B cell (primary cell): ENCODE measurements around the gene MT1M. TPM values are rescaled to one million over a fixed set of nuclear protein-coding genes. Genes with fewer than 3 reads are reported as not detected.
"Not testable (repeated sequence)": the region's sequence is repeated elsewhere in the genome, so short reads cannot be mapped to it uniquely, and the experiment has no call there.

Source experiments
- ATAC-seq: fragments of 200-7000 bp; cut with Tn5 transposase; one replicate; pipeline ENCODE4 v1.10.0; 2021; ENCODE audit warnings: low read depth, mild to moderate bottlenecking, moderate number of reproducible peaks, moderate library complexity
- CTCF ChIA-PET: fragments of 350-600 bp; sonication (Branson Sonifier 250); formaldehyde crosslinking; loops from one replicate; lab custom pipeline; 2021; ENCODE audit warnings: antibody characterized with exemption, inconsistent platforms; lab: Charles Lee
- POLR2A ChIA-PET: fragments of 350-600 bp; sonication (Branson Sonifier 250); formaldehyde crosslinking; loops from one replicate; lab custom pipeline; 2021; ENCODE audit warnings: antibody characterized with exemption; lab: Charles Lee
- DNase-seq: peaks from one replicate; pipeline ENCODE4 v3.0.0; 2013
- H2AFZ ChIP-seq: 2 replicates; pipeline ENCODE4 v1.6.1; 2012; ENCODE audit warnings: mild to moderate bottlenecking, low read depth, low read length; ENCODE audit not compliant: insufficient read depth, poor library complexity, severe bottlenecking
- H3K27ac ChIP-seq, 2 donors: 1 replicate in 1 of 2; 2 replicates in 1 of 2; pipeline ENCODE4 v1.5.1; 2012 to 2013; ENCODE audit warnings: low read length in 2 of 2, mild to moderate bottlenecking in 2 of 2, moderate library complexity in 1 of 2
- H3K27me3 ChIP-seq, 4 experiments: fragments of 200-600 bp in 1 of 4; sonication (generic) in 1 of 4; replicated peaks in 1 of 4; 1 replicate in 2 of 4; 2 replicates in 2 of 4; pipeline versions ENCODE4 v1.6.1 to v1.7.0; 2013 to 2016; ENCODE audit warnings: low read length in 3 of 4, mild to moderate bottlenecking in 2 of 4, mixed read lengths in 1 of 4, moderate library complexity in 1 of 4; ENCODE audit not compliant: insufficient read depth in 4 of 4, control insufficient read depth in 3 of 4; ENCODE audit errors: control extremely low read depth in 1 of 4
- H3K36me3 ChIP-seq, 2 experiments: replicated peaks in 1 of 2; 1 replicate in 1 of 2; 2 replicates in 1 of 2; pipeline versions ENCODE4 v1.6.1 to v1.7.1; 2013; ENCODE audit warnings: low read length in 1 of 2; ENCODE audit not compliant: insufficient read depth in 2 of 2, control insufficient read depth in 1 of 2; ENCODE audit errors: control extremely low read depth in 1 of 2, extremely low read depth in 1 of 2
- H3K4me1 ChIP-seq, 2 donors: fragments of 200-600 bp in 1 of 2; sonication (generic) in 1 of 2; 1 replicate in 1 of 2; 2 replicates in 1 of 2; pipeline versions ENCODE4 v1.5.1 to v1.6.1; 2013 to 2017; ENCODE audit warnings: low read length in 2 of 2; ENCODE audit not compliant: control insufficient read depth in 2 of 2, insufficient read depth in 2 of 2
- H3K4me2 ChIP-seq: replicated peaks from 2 replicates; pipeline ENCODE3; 2012; ENCODE audit warnings: mild to moderate bottlenecking, low read depth, low read length; ENCODE audit not compliant: poor library complexity, severe bottlenecking
- H3K4me3 ChIP-seq, 5 experiments: fragments of 200-600 bp in 1 of 5; sonication (generic) in 1 of 5; 1 replicate in 3 of 5; 2 replicates in 2 of 5; pipeline versions ENCODE4 v1.5.1 to v1.7.0; 2011 to 2016; ENCODE audit warnings: low read length in 4 of 5, mild to moderate bottlenecking in 4 of 5, low read depth in 2 of 5, control low read depth in 1 of 5, moderate library complexity in 1 of 5; ENCODE audit not compliant: insufficient read depth in 1 of 5; ENCODE audit errors: control extremely low read depth in 1 of 5, extremely low read depth in 1 of 5
- H3K79me2 ChIP-seq: fragments of 200-600 bp; sonication (generic); one replicate; pipeline ENCODE4 v1.6.0; 2016; ENCODE audit warnings: low read length; ENCODE audit not compliant: control insufficient read depth, insufficient read depth
- H3K9ac ChIP-seq: fragments of 200-600 bp; sonication (generic); 2 replicates; pipeline ENCODE4 v1.6.1; 2017; ENCODE audit warnings: mild to moderate bottlenecking, low read length, moderate library complexity
- H3K9me3 ChIP-seq, 3 donors: one replicate each; pipeline versions ENCODE4 v1.6.1 to v1.7.1; 2013; ENCODE audit warnings: low read length in 2 of 3; ENCODE audit not compliant: control insufficient read depth in 2 of 3, insufficient read depth in 1 of 3; ENCODE audit errors: control extremely low read depth in 1 of 3
- H4K20me1 ChIP-seq: 2 replicates; pipeline ENCODE4 v1.6.0; 2012; ENCODE audit warnings: mild to moderate bottlenecking, low read length; ENCODE audit not compliant: insufficient read depth, control insufficient read depth, poor library complexity, severe bottlenecking
- H3K27ac Mint-ChIP-seq: one replicate; pipeline ENCODE4 v1.8.0; 2021; ENCODE audit warnings: mixed read lengths
- H3K27me3 Mint-ChIP-seq: one replicate; pipeline ENCODE4 v1.8.0; 2021; ENCODE audit warnings: mixed read lengths
- H3K4me1 Mint-ChIP-seq: one replicate; pipeline ENCODE4 v1.8.0; 2021; ENCODE audit warnings: mixed read lengths
- H3K4me3 Mint-ChIP-seq: one replicate; pipeline ENCODE4 v1.8.0; 2021; ENCODE audit warnings: mixed read lengths
- H3K9me3 Mint-ChIP-seq: one replicate; pipeline ENCODE4 v1.8.0; 2022; ENCODE audit warnings: mixed read lengths; ENCODE audit not compliant: insufficient read depth
- EZH2 ChIP-seq: IDR thresholded peaks from 2 replicates; pipeline ENCODE4 v1.6.1; 2012; ENCODE audit warnings: borderline replicate concordance, low read depth, mild to moderate bottlenecking, moderate library complexity, low read length; ENCODE audit not compliant: insufficient read depth, poor library complexity, severe bottlenecking
- WGBS: methylation state at CpG from one replicate; pipeline ENCODE4 v1.1.5; 2013; ENCODE audit warnings: missing lambda C conversion rate; ENCODE audit not compliant: insufficient coverage; 5-methylcytosine and 5-hydroxymethylcytosine counted together
- intact Hi-C: fragments of 100-400 bp; cut with micrococcal nuclease; formaldehyde crosslinking; loops from one replicate; pipeline ENCODE4 v1.10.0; 2022
- polyA plus RNA-seq: library from polyadenylated mRNA; depleted of rRNA; stranded (reverse); fragments of >200 nt; gene quantifications from 2 replicates; pipeline ENCODE4 v1.2.3, GENCODE V29; 2012
- total RNA-seq, 2 donors: library from RNA; stranded (reverse); fragments of 120-200 nt in 1 of 2; gene quantifications; 1 replicate in 1 of 2; 2 replicates in 1 of 2; pipeline versions ENCODE4 v1.2.3 to v1.2.4, GENCODE V29; 2013 to 2022
- TF ChIP-seq, protein P1 (sequence below): fragments of 200-600 bp; IDR thresholded peaks from one replicate; pipeline ENCODE4 v1.8.0; 2022; ENCODE audit warnings: antibody characterized with exemption, mild to moderate bottlenecking

The MT1M gene
- total and polyA plus RNA-seq, 2 donors (not counting 1 experiment from before 2014, with no cell fraction given), result not detected

DNA sequence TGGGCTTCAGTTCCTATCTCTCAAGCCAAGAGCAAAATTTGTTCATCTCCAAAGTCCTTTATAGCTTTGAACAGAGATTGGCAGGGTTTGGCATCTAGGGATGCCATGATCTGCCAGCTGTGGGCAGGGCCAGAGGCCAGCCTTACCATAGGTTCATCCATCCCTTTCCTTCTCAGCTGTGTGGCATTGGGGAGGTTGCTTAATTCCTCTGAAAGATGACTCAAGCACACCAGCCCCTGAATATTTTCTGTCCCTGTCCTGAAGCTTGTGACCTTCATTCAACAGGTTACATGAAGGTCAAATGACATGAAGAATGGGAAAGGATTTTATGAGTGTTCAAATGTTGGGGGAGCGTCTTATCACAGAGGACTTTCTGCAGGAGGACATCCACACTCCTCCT is 32.0 kb downstream of the MT1M start:
- Histone ChIP-seq H3K4me2 (no peak overlapping the region), H3K9me3 (peaks cover 0 to 6% (median 0%) of the 10 kb centered on the region in 3 donors), H3K79me2 (no peaks in the 10 kb centered on the region), H3K27ac (no peak overlapping the region), H3K4me3 (no peak overlapping the region), H3K36me3 (no peaks in the 10 kb centered on the region), H3K27me3 (peaks cover 0 to 63% (median 32%) of the 10 kb centered on the region in 4 experiments), H3K4me1 (peaks cover 12 to 14% of the 10 kb centered on the region in 2 donors), H3K9ac (no peak overlapping the region), H4K20me1 (no peaks in the 10 kb centered on the region), H2AFZ (no peak overlapping the region)
- Mint-ChIP-seq H3K27me3 (peaks cover 77% of the 10 kb centered on the region), H3K4me3 (no peak overlapping the region), H3K4me1 (peaks cover 15% of the 10 kb centered on the region), H3K9me3 (no peaks in the 10 kb centered on the region), H3K27ac (no peak overlapping the region)
- ChIA-PET CTCF (no interaction called here), POLR2A (interaction anchor here (0.5 kb wide), 1 partner anchor 369 kb away, joined by 11 read pairs; no protein-coding TSS in a partner anchor)
- DNase-seq (no peak), ATAC-seq (no peak)
- TF ChIP-seq, protein P1, sequence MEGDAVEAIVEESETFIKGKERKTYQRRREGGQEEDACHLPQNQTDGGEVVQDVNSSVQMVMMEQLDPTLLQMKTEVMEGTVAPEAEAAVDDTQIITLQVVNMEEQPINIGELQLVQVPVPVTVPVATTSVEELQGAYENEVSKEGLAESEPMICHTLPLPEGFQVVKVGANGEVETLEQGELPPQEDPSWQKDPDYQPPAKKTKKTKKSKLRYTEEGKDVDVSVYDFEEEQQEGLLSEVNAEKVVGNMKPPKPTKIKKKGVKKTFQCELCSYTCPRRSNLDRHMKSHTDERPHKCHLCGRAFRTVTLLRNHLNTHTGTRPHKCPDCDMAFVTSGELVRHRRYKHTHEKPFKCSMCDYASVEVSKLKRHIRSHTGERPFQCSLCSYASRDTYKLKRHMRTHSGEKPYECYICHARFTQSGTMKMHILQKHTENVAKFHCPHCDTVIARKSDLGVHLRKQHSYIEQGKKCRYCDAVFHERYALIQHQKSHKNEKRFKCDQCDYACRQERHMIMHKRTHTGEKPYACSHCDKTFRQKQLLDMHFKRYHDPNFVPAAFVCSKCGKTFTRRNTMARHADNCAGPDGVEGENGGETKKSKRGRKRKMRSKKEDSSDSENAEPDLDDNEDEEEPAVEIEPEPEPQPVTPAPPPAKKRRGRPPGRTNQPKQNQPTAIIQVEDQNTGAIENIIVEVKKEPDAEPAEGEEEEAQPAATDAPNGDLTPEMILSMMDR, result no peak
- no peak for TF ChIP-seq EZH2
- WGBS, result no CpG with 5 or more reads among the region's 1 CpG
- intact Hi-C loops, result no loop called here

DNA sequence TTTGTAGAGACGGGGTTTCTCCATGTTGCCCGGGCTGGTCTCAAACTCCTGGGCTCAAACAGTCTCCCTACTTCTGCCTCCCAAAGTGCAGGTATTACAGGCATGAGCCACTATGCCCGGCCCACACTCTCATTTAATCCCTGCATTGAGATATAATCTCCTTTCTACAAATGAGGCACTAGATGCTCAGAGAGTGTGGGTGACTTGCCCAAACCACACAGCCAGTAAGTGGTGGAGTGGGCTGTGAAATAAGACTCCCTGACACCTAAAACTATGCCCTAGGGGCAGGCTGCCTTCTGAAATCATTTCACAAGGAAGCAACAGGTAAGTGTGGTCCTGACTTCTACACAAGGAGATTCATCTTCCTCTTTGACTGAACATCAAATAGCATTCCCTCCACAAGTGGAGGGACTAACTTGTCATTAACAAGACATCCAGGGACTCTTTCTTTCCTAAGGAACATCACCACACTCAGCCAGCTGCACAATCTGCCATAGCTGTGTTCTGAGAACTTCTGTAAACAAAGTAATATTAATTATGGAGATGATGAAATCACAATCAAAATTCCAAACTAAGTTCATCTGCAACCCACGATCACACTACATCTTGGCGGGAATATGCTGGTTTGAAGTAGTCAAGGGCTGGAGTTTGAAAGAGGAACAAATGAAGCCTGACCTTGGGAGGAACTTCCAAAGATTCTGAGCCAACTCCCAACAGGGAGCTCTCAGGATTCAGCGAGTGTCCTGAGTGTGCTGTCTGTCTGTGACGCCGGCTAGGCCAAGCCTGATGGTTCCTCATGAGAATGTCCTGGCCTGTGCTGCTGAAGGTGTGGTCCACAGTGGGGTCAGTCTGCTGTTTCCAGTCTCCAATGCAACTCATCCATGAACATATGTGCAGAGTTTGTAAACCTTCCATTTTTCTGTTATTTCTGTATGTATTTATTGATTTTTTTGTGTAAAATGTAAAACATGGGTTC is 33.1 kb downstream of the MT1M start:
- H3K4me1 ChIP-seq, result peaks cover 16 to 19% of the 10 kb centered on the region in 2 donors
- H3K36me3 ChIP-seq, H2AFZ ChIP-seq, intact Hi-C loops, H3K4me3 Mint-ChIP-seq, H3K79me2 ChIP-seq, ATAC-seq, H4K20me1 ChIP-seq, DNase-seq, H3K27ac Mint-ChIP-seq, H3K9me3 ChIP-seq, H3K9me3 Mint-ChIP-seq, H3K4me3 ChIP-seq, H3K27ac ChIP-seq, POLR2A ChIA-PET, H3K4me2 ChIP-seq, CTCF ChIA-PET, H3K9ac ChIP-seq: not testable (repeated sequence)
- peaks cover 0 to 74% (median 36%) of the 10 kb centered on the region in 4 experiments for H3K27me3 ChIP-seq
- Mint-ChIP-seq H3K27me3 (peaks cover 83% of the 10 kb centered on the region), H3K4me1 (peaks cover 18% of the 10 kb centered on the region)
- no CpG with 5 or more reads among the region's 8 CpGs for WGBS
